Activated CD8-positive, alpha-beta memory T cell treated with anti-CD3 and anti-CD28 coated beads, Interleukin-2, amount 50 U/mL, for 24 hours (primary cell): ENCODE results near the gene WWC2.

Experiments used
- DNase-seq: peaks from one replicate; pipeline ENCODE4 v3.0.0-alpha.2; 2020; ENCODE audit errors: extremely low read depth

The WWC2 gene

DNA sequence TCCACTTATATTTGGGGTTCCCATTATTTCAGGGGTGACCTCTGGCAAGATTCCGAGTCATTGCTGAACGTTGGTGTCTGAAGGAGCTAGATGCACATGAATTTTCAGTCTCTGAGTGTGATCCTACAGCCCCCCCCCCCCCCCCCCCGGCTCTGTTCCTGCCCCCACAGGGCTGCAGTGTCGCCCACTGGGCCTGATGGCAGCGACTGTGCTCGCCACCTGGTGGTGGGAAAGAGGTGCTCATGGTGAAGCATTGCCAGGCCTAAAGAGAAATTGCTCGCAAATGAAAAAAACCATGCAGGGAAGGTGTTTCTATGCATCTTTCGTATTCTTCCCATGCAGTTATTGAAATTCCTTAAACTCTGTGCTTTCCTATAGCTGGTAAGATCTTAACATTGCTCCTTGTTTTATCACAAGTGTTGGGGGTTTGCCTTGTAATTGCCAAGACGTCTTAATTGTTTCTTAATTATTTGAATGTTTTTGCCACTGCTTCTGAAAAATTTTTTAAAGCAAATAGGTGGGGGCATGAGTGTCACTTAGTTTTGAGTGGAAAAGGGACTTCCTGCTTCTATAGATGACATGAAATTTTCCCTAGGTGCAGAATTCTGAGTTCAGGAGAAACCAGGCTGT is 157.8 kb downstream of the WWC2 start:
- DNase-seq: no peak

- DNase-seq: no peak
Observed at GRCh38 chr4:183257808-183258207, 158.8 kb downstream of the WWC2 start.

DNA sequence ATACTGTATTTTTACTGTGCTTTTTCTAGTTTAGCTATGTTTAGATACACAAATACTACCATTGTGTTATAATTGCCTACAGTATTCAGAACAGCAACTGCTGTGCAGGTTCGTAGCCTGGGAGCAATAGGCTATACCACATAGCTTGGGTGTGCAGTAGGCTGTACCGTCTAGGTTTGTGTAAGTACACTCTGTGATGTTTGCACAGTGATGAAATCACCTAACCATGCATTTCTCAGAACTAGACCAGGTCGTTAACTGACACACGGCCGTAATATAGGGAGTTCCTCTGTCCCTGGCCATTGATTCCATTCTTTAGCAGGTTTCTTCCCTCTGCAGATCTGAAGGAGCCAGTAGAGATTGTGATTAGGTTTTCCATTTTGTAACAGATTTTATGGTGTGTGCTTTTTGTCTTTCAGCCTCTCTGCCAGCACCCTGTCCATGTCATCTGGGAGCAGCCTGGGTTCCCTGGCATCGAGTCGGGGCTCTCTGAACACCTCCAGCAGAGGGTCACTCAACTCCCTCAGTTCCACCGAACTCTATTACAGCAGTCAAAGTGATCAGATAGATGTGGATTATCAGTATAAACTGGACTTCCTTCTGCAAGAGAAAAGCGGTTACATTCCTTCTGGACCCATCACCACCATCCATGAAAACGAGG is 161.6 kb downstream of the WWC2 start:
- DNase-seq: no peak

DNA sequence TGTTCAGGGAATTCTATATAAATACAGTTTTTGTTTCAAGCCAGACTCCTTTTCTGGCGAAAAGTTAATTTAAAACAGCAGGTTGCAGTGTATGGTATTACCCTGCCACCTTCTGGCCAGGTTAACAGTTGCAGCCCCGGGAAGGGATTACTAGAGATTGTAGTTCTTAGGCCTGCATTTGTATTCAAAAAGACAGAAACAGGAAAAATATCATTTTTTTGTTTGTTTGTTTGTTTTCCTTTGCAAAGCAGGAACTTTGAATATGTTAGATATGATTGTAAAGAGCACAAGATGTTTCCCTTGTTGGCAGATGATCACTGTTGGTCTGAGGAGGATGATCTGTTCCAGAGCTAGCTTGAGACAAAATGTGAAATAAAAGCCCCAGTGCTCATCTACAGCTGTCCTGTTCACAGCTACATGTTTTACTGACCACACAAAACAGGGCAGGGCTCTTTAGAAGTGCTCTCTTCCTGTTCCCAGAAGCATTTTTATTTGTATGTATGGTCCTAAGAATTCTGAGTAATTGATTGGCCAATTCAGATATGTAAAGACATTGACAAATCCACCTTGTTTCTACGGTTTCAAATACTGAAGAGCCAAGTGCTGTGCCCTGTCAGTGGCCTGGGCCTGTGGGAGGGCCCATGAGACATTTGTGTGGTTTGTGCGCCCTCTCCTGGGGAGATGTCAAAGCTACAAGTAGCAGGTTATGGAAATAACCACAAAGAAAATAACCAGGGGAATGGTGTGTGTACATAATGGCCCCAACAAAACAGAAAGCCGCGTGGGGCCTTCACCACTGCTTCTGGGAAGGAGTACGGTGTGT is 163.1 kb downstream of the WWC2 start:
- peak; percentile 43 for DNase-seq

DNA sequence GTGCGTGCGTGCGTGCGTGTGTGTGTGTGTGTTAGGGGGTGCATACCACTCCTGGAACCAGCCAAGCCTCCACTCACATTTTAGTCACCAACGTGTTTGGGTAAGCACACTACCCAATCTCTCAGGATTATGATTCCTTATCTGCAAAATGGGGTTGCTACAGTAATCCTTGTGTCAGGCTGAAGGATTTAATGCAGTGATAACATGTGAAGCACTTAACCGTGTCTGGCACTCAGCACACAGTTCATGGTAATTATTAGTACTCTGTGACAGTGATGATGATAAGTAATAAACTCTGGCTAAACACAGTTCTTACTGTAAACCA is 163.7 kb downstream of the WWC2 start:
- no peak for DNase-seq

DNA sequence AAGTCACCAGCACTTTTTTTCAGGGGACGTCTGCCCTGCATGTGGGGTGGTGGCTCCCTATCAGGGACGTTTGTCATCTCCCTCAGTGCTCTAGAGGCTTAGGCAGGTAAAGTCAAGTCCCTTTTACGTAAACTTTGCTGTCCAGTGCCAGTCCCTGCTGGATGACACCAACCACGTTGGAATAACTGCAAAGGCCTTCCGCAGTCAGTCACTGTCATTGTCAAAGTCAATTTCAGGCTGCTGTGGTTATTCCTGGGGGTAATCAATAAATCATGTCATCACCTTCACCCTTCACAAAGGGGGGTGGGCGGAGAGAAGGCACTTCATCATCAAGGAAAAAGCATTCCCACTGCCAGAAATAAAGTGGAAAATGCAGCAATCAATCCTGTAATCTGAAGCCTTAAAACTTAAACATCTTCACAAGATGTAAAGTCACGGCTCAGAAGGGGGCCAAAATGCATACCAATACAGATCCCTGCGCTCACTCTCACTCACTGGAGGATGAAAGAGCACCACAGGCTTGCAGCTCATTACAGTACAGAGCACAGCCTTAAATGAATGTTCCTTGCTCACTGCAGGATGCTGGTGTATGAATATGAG is 164.8 kb downstream of the WWC2 start:
- DNase-seq: no peak

DNA sequence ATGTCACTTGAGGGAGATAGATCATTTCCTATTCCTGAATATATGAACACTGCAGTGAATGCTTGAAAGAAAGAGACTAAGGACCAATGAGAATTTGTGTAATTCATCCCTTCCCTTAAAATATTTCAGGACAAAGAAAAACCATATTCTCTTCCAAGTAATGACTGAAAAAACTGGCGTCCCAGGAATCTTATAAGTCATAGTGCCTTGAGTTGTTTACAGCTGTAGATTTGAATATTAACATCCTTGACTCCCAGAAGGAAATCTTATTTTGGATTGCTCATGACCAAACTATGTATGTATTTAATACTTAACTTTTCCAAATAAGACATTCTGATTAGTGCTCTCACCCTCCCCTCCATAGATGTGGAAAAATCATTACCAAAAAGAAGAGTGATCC is 165.6 kb downstream of the WWC2 start:
- no peak for DNase-seq

DNA sequence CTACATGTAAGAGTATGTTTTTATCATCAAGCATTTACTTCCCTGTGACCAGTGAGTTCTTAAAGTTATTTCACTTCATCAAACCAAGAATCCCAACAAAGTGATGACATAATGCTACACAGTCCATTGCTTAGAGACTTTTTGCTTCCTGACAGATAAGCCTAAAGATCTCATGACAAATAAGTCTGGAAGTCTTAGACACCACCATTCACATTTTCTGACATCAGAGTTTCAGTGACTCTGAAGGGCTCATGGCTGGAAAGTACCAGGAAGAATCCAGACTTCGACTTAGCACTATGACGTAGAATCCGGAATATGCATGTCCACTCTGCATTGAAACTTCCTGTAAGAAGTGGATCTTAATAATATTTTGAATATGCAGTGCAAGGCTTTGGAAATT is 167.3 kb downstream of the WWC2 start:
- no peak for DNase-seq

DNA sequence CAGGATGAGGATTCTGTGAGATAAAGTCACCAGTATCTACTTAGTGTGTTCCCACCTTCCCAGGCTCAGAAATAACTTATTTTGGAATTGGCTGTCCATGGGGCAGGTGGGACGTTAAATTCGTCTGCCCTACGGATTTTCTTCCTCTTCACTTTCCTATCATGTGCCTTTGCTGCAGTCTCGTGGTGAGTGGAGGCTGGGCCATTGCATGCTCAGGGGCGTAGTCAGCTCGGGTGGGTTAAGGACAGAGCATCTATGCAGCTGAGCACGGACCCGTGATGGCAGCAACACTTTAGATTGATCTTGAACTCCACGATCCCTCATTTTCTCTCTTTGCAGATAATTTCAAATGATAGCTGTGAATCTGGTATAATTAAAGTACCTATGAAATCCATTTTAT is 169.5 kb downstream of the WWC2 start:
- DNase-seq: no peak

GRCh38 chr4:183272384-183272783 is 173.3 kb downstream of the WWC2 start:
- DNase-seq: no peak

GRCh38 chr4:183276106-183276505 is 177.0 kb downstream of the WWC2 start:
- no peak for DNase-seq

GRCh38 chr4:183284258-183284785 is 185.3 kb downstream of the WWC2 start:
- no peak for DNase-seq

DNA sequence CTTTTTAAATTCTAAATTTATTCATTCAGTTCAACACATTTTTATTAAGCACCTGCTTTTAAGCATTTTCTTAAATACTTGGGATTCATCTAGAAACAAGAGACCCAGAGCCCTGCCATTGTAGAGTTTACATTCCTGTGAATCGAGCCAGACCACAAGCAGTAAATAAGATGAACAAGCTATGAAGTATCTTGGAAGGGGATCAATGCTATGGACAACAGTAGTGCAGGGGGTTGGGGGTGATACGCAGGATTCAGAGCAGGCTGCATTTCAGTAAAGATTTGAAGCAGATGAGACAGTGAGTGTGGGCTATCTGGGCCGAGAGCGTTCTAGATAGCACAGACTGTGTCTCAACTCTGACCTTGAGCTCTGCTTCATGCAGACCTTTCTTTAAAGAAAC is 185.9 kb downstream of the WWC2 start:
- no peak for DNase-seq

DNA sequence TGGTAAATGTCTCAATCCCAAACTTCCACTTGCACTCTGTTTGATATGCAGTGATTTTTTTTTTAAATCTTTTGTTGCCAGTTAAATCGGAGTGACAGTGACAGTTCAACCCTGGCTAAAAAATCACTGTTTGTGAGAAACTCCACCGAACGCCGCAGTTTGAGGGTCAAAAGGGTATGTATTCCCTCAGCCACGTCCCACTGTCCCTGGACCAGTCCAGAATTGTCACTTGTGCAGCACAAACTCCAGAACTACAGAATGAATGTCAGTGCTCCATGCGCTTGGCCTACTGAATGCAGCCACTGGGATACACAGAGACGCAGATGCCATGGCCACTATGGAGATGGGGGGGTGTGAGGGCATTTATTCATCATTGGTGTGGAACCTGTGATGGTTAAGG is 186.8 kb downstream of the WWC2 start:
- DNase-seq: no peak

DNA sequence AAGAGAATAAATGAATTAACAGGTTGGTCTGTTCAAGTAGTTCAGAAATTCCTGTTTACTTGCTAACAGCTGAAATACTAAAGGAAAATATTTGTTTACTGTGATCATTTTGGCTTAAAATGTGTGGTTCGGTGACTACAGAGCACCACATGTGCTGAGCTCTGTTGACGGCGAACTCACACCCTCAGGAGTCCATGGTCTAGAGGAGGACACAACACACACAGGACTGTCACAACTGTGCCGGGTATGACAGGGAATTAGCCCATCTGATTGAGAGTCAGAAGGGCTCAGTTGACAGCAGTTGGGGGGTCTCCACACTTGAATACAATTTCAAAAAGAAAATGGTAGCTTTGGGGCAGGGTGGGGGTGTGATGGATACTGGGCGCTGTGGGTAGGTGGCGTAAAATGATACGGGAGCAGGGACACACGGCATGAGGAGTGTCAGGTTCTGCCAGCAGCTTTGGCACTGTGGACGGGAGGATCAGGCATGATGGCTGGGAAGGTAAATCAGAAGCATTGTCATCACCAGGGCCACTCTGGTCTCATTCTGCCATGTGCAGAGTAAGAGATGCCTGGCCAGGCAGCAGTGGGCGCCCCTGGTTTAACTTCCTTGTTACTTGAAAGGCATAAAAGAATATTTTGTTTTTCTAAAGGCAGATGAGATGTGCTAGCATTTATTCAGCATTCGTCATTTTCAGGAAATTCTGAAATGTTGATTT is 187.7 kb downstream of the WWC2 start:
- no peak for DNase-seq

GRCh38 chr4:183287309-183287659 is 188.2 kb downstream of the WWC2 start:
- no peak for DNase-seq

DNA sequence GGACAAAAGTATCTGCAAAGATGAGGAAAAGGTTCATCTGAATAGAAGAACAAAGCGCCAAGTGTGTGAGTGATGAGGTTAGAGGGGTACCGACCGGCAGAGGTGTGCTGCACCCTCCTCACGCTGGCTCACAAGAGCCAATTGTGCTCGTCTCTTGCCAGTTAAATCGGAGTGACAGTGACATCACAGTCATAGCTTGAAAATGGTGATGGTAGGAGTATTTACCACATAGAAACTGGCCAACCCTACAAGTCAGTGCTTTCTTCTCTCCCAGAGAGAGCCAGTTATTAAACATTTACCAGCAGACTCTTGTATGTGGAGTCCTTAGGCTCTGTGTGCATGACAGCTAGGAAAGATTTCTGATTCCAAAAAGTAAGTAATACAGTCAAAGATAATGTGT is 188.6 kb downstream of the WWC2 start:
- DNase-seq: no peak

DNA sequence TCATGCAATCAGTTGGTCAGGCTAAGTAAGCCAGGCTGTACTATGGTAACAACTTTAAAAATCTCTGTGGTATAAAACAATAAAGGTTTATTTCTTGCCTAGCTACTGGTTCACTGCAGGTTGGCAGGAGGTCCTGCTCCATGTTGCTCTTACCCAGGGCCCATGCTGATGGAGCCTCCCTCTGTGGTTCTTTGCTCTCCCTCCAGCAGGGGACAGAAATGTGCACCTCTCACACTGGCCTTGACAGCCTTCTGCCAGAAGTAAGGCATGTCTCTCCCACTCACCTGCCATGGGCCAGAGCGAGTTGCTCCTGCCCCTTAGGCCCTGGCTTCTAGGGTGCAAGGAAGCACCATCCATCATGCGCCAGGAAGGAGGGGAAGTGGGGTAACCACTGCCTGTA is 189.9 kb downstream of the WWC2 start:
- DNase-seq: no peak

GRCh38 chr4:183289688-183290087 is 190.6 kb downstream of the WWC2 start:
- no peak for DNase-seq

DNA sequence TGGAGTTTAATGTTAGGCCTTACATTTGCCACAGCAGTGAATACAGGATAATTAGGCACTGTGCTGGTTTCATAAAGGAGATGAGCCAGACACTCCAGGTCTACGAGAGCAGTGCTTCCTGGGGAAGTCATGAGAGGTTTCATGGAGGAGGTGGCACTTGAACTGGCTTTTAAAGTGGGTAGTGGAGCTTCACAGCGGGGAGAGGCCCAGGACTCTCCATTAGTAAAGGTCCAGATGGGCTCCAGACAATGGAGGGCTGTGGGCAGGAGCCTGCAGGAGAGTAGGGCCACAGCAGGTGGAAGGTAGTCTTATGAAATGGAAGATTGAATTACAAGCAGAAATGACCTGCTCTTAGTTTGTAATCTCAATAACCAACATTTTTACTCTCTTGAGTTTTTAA is 192.0 kb downstream of the WWC2 start:
- DNase-seq: no peak

GRCh38 chr4:183295711-183296110 is 196.7 kb downstream of the WWC2 start:
- no peak for DNase-seq

DNA sequence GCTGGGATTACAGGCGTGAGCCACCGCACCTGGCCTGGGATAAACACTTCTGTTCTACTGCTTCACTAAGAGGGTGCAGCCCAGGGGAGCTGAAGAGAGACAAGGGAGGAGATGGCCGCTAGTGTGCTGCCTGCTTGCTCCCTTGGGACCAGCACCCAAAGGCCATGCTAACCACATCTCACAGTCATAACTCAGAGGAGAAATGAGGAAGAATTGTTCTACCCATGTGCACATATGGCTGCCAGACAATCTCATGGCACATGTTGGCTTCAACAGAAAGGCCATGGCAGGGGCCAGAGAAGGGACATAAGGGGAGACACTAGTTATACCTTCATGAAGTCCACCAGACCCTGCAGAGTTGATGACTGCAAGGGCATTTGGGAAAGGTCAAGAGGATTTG is 198.6 kb downstream of the WWC2 start:
- DNase-seq: no peak
